Astrocyte of the cerebellum (primary cell): Measurements from ENCODE around the gene TLE4.

Source experiments
- DNase-seq: peaks from one replicate; pipeline ENCODE4 v3.0.0-alpha.2; 2011; ENCODE audit warnings: low read depth
- H3K4me3 ChIP-seq: 2 replicates; pipeline ENCODE4 v1.5.1; 2011; ENCODE audit warnings: mild to moderate bottlenecking, low read depth, low read length, moderate library complexity
- CTCF ChIP-seq: IDR thresholded peaks from 2 replicates; pipeline ENCODE4 v1.5.1; 2012; ENCODE audit warnings: low read length, low read depth, moderate library complexity, mild to moderate bottlenecking; ENCODE audit errors: missing control alignments
- in situ Hi-C: cut with HindIII; loops from 2 replicates; pipeline ENCODE4 v1.10.0; 2017; ENCODE audit warnings: low sequenced_read_pairs

Gene TLE4

DNA sequence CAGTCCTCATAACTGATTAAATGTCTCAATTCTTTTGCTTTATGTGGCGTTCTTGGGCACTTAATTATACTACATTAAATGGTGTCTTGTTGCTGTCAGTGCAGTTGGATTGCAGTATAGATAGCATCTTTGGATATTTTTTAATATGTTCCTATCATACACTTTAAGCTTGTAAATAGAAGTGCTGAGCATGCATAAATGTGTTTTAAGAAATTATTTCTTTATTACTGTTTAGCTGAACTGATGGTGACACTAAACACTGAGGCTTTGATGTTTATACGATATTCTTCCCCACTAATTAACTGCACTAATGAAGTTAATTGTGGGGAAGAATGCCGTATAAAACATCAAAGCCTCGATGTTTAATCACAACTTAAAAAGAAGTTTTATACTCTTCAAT is 116.6 kb downstream of the TLE4 start:
- no peak for TF ChIP-seq CTCF
- in situ Hi-C loops = no loop called here
- DNase-seq = no peak
- H3K4me3 ChIP-seq = no peak overlapping the region

GRCh38 chr9:79689576-79689975 is 117.8 kb downstream of the TLE4 start:
- no peak for TF ChIP-seq CTCF
- in situ Hi-C loops = no loop called here
- DNase-seq = no peak
- H3K4me3 ChIP-seq = no peak overlapping the region

DNA sequence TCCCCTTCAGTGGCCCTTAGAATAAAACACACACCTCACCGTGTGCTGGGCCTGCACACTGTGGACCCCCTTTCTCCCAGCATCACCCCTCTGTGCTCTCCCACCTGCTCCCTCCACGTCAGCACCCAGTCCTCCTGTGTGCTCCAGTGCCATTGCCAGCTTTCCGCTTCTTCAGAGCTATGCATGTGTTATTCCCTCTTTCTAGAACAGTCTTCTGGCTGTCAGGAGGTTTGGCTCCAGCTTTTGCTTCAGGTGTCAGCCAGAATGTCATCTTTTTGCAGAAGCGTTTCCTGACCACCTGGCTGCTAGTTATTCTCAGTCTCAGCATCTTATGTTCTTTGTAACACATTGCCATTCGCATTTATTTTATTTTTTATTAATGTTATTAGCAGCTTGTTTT is 119.7 kb downstream of the TLE4 start:
- TF ChIP-seq CTCF = no peak
- H3K4me3 ChIP-seq = no peak overlapping the region
- in situ Hi-C loops = no loop called here
- DNase-seq = no peak

- in situ Hi-C loops = no loop called here
- DNase-seq = no peak
- no peak for TF ChIP-seq CTCF
- H3K4me3 ChIP-seq = no peak overlapping the region
These were observed 121.2 kb downstream of the TLE4 start for GRCh38 chr9:79692857-79693571.

GRCh38 chr9:79693750-79694149 is 122.0 kb downstream of the TLE4 start:
- DNase-seq = no peak

GRCh38 chr9:79694208-79694607 is 122.4 kb downstream of the TLE4 start:
- no peak for DNase-seq
- in situ Hi-C loops = no loop called here
- H3K4me3 ChIP-seq = no peak overlapping the region
- no peak for TF ChIP-seq CTCF

More at GRCh38 chr9:79693750-79694149, 122.0 kb downstream of the TLE4 start:
- no peak for TF ChIP-seq CTCF
- H3K4me3 ChIP-seq = no peak overlapping the region
- in situ Hi-C loops = no loop called here
